A673 (cell line): ENCODE measurements around the gene TRIM71. TPM values are rescaled to one million over a fixed set of nuclear protein-coding genes. Genes with fewer than 3 reads are reported as not detected.

Experiments used
- BruUV-seq: library from RNA; stranded (reverse); fragments of 400-500 nt; replicated peaks from 2 replicates; lab custom pipeline; 2021; lab: Mats Ljungman, UMichigan
- CTCF ChIA-PET: fragments of 300-600 bp; sonication (Branson Sonifier 250); formaldehyde crosslinking; loops from one replicate; lab custom pipeline; 2022; ENCODE audit warnings: antibody characterized with exemption; lab: Charles Lee
- POLR2A ChIA-PET: fragments of 300-600 bp; sonication (Branson Sonifier 250); formaldehyde crosslinking; loops from one replicate; lab custom pipeline; 2022; ENCODE audit warnings: antibody characterized with exemption; ENCODE audit not compliant: low non-redundant PET; lab: Charles Lee
- DNase-seq: peaks from one replicate; pipeline ENCODE4 v3.0.0-alpha.2; 2015; ENCODE audit warnings: low spot score
- H3K27ac ChIP-seq: fragments of 200-600 bp; sonication (generic); 2 replicates; pipeline ENCODE4 v1.5.1; 2016; ENCODE audit warnings: mixed run types, low read depth, mild to moderate bottlenecking, mixed read lengths, antibody characterized with exemption, low read length; ENCODE audit not compliant: poor library complexity, severe bottlenecking
- H3K27me3 ChIP-seq: fragments of 200-600 bp; sonication (generic); replicated peaks from 2 replicates; pipeline ENCODE4 v1.6.1; 2017; ENCODE audit warnings: mixed run types, low read depth, mild to moderate bottlenecking, mixed read lengths, antibody characterized with exemption, low read length; ENCODE audit not compliant: insufficient read depth, poor library complexity
- H3K36me3 ChIP-seq: fragments of 200-600 bp; sonication (generic); 2 replicates; pipeline ENCODE4 v1.6.1; 2016; ENCODE audit warnings: mixed run types, mild to moderate bottlenecking, mixed read lengths, antibody characterized with exemption, low read length; ENCODE audit not compliant: insufficient read depth, poor library complexity, severe bottlenecking
- H3K4me1 ChIP-seq: fragments of 200-600 bp; sonication (generic); 2 replicates; pipeline ENCODE4 v1.6.1; 2017; ENCODE audit warnings: mixed run types, mild to moderate bottlenecking, mixed read lengths, antibody characterized with exemption, low read length; ENCODE audit not compliant: insufficient read depth, poor library complexity, severe bottlenecking
- H3K4me3 ChIP-seq: fragments of 200-600 bp; sonication (generic); 2 replicates; pipeline ENCODE4 v1.5.1; 2016; ENCODE audit warnings: low read depth, mixed run types, mild to moderate bottlenecking, mixed read lengths, low read length; ENCODE audit not compliant: poor library complexity, severe bottlenecking
- H3K9me3 ChIP-seq: fragments of 200-600 bp; sonication (generic); 2 replicates; pipeline ENCODE4 v1.6.1; 2016; ENCODE audit warnings: mixed run types, low read depth, mild to moderate bottlenecking, mixed read lengths, antibody characterized with exemption, low read length; ENCODE audit not compliant: poor library complexity, severe bottlenecking
- CTCF ChIP-seq: fragments of 300-800, 200-600 bp; sonication (generic); conservative IDR thresholded peaks from 2 replicates; pipeline ENCODE4 v1.5.1; 2017; ENCODE audit warnings: low read depth, mild to moderate bottlenecking, antibody characterized with exemption, low read length, moderate library complexity, mixed read lengths
- EZH2 ChIP-seq: fragments of 200-600 bp; sonication (generic); IDR thresholded peaks from 2 replicates; pipeline ENCODE4 v1.6.1; 2017; ENCODE audit warnings: borderline replicate concordance, low read depth, mild to moderate bottlenecking, mixed read lengths, antibody characterized with exemption, low read length; ENCODE audit not compliant: poor library complexity, severe bottlenecking
- intact Hi-C: fragments of 100-400 bp; cut with micrococcal nuclease; formaldehyde crosslinking; loops from one replicate; pipeline ENCODE4 v1.10.0; 2022; ENCODE audit not compliant: unreplicated experiment
- total RNA-seq: library from RNA; stranded (reverse); gene quantifications from 2 replicates; pipeline ENCODE4 v1.2.3, GENCODE V29; 2021

TRIM71 gene
- total RNA-seq, 1 experiment from 2014 or later = 0.30 TPM

GRCh38 chr3:32946973-32947788 is 129.4 kb downstream of the TRIM71 start:
- H3K27ac ChIP-seq = no peak overlapping the region
- no TSS peak for BruUV-seq
- H3K4me1 ChIP-seq = no peaks in the 10 kb centered on the region
- H3K9me3 ChIP-seq = no peaks in the 10 kb centered on the region
- DNase-seq = no peak
- H3K36me3 ChIP-seq = no peaks in the 10 kb centered on the region
- intact Hi-C loops = loop anchor here (2.0 to 5.0 kb wide), 3 partner anchors 126 to 840 kb away; no protein-coding TSS in a partner anchor
- TF ChIP-seq CTCF (no peak), EZH2 (no peak)
- no peaks in the 10 kb centered on the region for H3K27me3 ChIP-seq
- ChIA-PET CTCF (interaction anchor here (0.5 to 1.3 kb wide), 7 partner anchors 127 to 840 kb away, joined by 3 to 6 read pairs (median 4); partner anchors contain the start of gene CRTAP), POLR2A (interaction anchor here (0.7 kb wide), 1 partner anchor 76 kb away, joined by 4 read pairs; no protein-coding TSS in a partner anchor)
- H3K4me3 ChIP-seq = no peak overlapping the region

Other genes with a start within 250 kb of the TRIM71 start
- gene DYNC1LI1, start 247.1 kb upstream of the TRIM71 start, total RNA-seq = 66.5 and 73.1 TPM in 2 replicates
- 47.8 and 56.4 TPM in 2 replicates for gene CNOT10, start 132.8 kb upstream of the TRIM71 start, total RNA-seq
- not detected in 2 replicates for gene CCR4, start 133.6 kb downstream of the TRIM71 start, total RNA-seq